OCI-LY3 (cell line): Measurements from ENCODE around the gene LDLRAD1.

Experiments
- EZH2phosphoT487 ChIP-seq: fragments of 200-600 bp; shearing (Covaris generic); IDR thresholded peaks from 2 replicates; pipeline ENCODE4 v1.6.1; 2018; ENCODE audit warnings: antibody characterized with exemption, mixed run types, low read depth
- TF ChIP-seq, protein P1 (sequence below): fragments of 200-600, 300-600 bp; sonication (generic); IDR thresholded peaks from 2 replicates; pipeline ENCODE4 v1.5.1; 2014; ENCODE audit warnings: antibody characterized with exemption, low read length, low read depth

DNA sequence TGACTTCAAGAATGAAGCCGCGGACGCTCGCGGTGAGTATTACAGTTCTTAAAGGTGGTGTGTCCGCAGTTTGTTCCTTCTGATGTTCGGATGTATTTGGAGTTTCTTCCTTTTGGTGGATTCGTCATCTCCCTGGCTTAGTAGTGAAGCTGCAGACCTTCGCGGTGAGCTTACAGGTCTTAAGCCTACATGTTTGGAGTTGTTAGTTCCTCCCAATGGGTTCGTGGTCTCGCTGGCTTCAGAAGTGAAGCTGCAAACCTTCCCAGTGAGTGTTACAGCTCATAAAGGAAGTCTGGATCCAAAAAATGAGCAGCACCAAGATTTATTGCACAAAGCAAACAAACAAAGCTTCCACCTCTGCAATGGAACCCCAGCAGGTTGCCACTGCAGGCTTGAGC is 14.7 kb downstream of the LDLRAD1 start:
- TF ChIP-seq, protein P1, sequence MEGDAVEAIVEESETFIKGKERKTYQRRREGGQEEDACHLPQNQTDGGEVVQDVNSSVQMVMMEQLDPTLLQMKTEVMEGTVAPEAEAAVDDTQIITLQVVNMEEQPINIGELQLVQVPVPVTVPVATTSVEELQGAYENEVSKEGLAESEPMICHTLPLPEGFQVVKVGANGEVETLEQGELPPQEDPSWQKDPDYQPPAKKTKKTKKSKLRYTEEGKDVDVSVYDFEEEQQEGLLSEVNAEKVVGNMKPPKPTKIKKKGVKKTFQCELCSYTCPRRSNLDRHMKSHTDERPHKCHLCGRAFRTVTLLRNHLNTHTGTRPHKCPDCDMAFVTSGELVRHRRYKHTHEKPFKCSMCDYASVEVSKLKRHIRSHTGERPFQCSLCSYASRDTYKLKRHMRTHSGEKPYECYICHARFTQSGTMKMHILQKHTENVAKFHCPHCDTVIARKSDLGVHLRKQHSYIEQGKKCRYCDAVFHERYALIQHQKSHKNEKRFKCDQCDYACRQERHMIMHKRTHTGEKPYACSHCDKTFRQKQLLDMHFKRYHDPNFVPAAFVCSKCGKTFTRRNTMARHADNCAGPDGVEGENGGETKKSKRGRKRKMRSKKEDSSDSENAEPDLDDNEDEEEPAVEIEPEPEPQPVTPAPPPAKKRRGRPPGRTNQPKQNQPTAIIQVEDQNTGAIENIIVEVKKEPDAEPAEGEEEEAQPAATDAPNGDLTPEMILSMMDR = no peak
- TF ChIP-seq EZH2phosphoT487 = no peak
